MM.1S (cell line): Measurements from ENCODE around the gene GAS2L1.

ENCODE experiments used
- DNase-seq: peaks from one replicate; pipeline ENCODE4 v3.0.0-alpha.2; 2015
- H2AFZ ChIP-seq: fragments of 300-600 bp; sonication (generic); 2 replicates; pipeline ENCODE4 v1.6.0; 2016; ENCODE audit warnings: antibody characterized with exemption, low read length
- H3F3A ChIP-seq: fragments of 300-600 bp; sonication (generic); 2 replicates; pipeline ENCODE4 v1.6.1; 2016; ENCODE audit warnings: mild to moderate bottlenecking, antibody characterized with exemption, low read length, moderate library complexity, mixed read lengths; ENCODE audit not compliant: insufficient read depth
- H3K27ac ChIP-seq: fragments of 300-600 bp; sonication (generic); 2 replicates; pipeline ENCODE4 v1.5.1; 2016; ENCODE audit warnings: mild to moderate bottlenecking, low read length
- H3K27me3 ChIP-seq: fragments of 300-600 bp; sonication (generic); replicated peaks from 2 replicates; pipeline ENCODE4 v1.6.0; 2016; ENCODE audit warnings: low read length; ENCODE audit not compliant: insufficient read depth
- H3K36me3 ChIP-seq: fragments of 300-600 bp; sonication (generic); replicated peaks from 2 replicates; pipeline ENCODE4 v1.6.1; 2016; ENCODE audit warnings: mild to moderate bottlenecking, low read length, mixed read lengths; ENCODE audit not compliant: insufficient read depth
- H3K4me1 ChIP-seq: fragments of 300-600 bp; sonication (generic); 2 replicates; pipeline ENCODE4 v1.6.1; 2016; ENCODE audit warnings: low read length, mixed read lengths
- H3K4me2 ChIP-seq: fragments of 300-600 bp; sonication (generic); 2 replicates; pipeline ENCODE4 v1.6.0; 2016; ENCODE audit warnings: low read depth, low read length
- H3K4me3 ChIP-seq: fragments of 300-600 bp; sonication (generic); 2 replicates; pipeline ENCODE4 v1.5.1; 2016; ENCODE audit warnings: low read length, mixed read lengths
- H3K79me2 ChIP-seq: fragments of 300-600 bp; sonication (generic); 2 replicates; pipeline ENCODE4 v1.6.1; 2016; ENCODE audit warnings: mixed run types, low read length, mixed read lengths
- H3K9ac ChIP-seq: fragments of 300-600 bp; sonication (generic); 2 replicates; pipeline ENCODE4 v1.6.1; 2016; ENCODE audit warnings: low read length, mixed read lengths
- H3K9me2 ChIP-seq: fragments of 300-600 bp; sonication (generic); replicated peaks from 2 replicates; pipeline ENCODE4 v1.6.1; 2016; ENCODE audit warnings: mild to moderate bottlenecking, low read length, mixed read lengths; ENCODE audit not compliant: insufficient read depth
- H3K9me3 ChIP-seq: fragments of 300-600 bp; sonication (generic); replicated peaks from 2 replicates; pipeline ENCODE4 v1.6.1; 2016; ENCODE audit warnings: mild to moderate bottlenecking, low read length, mixed read lengths; ENCODE audit not compliant: insufficient read depth
- H4K20me1 ChIP-seq: fragments of 300-600 bp; sonication (generic); 2 replicates; pipeline ENCODE4 v1.6.1; 2016; ENCODE audit warnings: mild to moderate bottlenecking, low read length, moderate library complexity, mixed read lengths; ENCODE audit not compliant: insufficient read depth
- CTCF ChIP-seq: fragments of 300-600 bp; sonication (generic); IDR thresholded peaks from 2 replicates; pipeline ENCODE4 v1.5.1; 2016; ENCODE audit warnings: antibody characterized with exemption, low read length, mixed read lengths
- EZH2 ChIP-seq: fragments of 300-600 bp; sonication (generic); optimal IDR thresholded peaks from 2 replicates; pipeline ENCODE3; 2017; ENCODE audit warnings: low read depth, mild to moderate bottlenecking, antibody characterized with exemption, low read length, mixed read lengths
- EZH2phosphoT487 ChIP-seq: fragments of 300-600 bp; sonication (generic); IDR thresholded peaks from 2 replicates; pipeline ENCODE4 v1.6.1; 2018; ENCODE audit warnings: antibody characterized with exemption, low read length

The GAS2L1 gene

GRCh38 chr22:29270475-29271271 is 35.8 kb upstream of the GAS2L1 start:
- H4K20me1 ChIP-seq, result peaks cover 67% of the 10 kb centered on the region
- no peak overlapping the region for H3K27ac ChIP-seq
- H3K9ac ChIP-seq, result peak overlapping the region; percentile 100; the same call in 1 of the 2 replicates
- peak overlapping the region; percentile 99 for H3K4me2 ChIP-seq
- H2AFZ ChIP-seq, result no peak overlapping the region
- DNase-seq, result no peak
- H3K9me3 ChIP-seq, result no peaks in the 10 kb centered on the region
- no peaks in the 10 kb centered on the region for H3K9me2 ChIP-seq
- peaks cover 21% of the 10 kb centered on the region for H3K4me1 ChIP-seq
- peaks cover 33% of the 10 kb centered on the region for H3K36me3 ChIP-seq
- peak overlapping the region; percentile 87 for H3K4me3 ChIP-seq
- H3K79me2 ChIP-seq, result peaks cover 98% of the 10 kb centered on the region
- H3K27me3 ChIP-seq, result no peaks in the 10 kb centered on the region
- TF ChIP-seq EZH2, result no peak
- no peak for TF ChIP-seq CTCF
- TF ChIP-seq EZH2phosphoT487, result no peak
- 0 out of 2 replicates have a peak, but pooled peaks cover 8% of the 10 kb centered on the region for H3F3A ChIP-seq

- Histone ChIP-seq H3K4me2 (no peak overlapping the region), H3K4me1 (peaks cover 17% of the 10 kb centered on the region)
Measured at GRCh38 chr22:29272624-29273023, 33.8 kb upstream of the GAS2L1 start.

GRCh38 chr22:29275167-29275566 is 31.3 kb upstream of the GAS2L1 start:
- H4K20me1 ChIP-seq, result peaks cover 94% of the 10 kb centered on the region
- no peak overlapping the region for H3K4me3 ChIP-seq
- H3K36me3 ChIP-seq, result peaks cover 66% of the 10 kb centered on the region
- no peak for TF ChIP-seq EZH2phosphoT487
- no peak for TF ChIP-seq CTCF
- no peak for TF ChIP-seq EZH2
- DNase-seq, result no peak
- peaks cover 99% of the 10 kb centered on the region for H3K79me2 ChIP-seq
- H3K9me2 ChIP-seq, result no peaks in the 10 kb centered on the region
- no peaks in the 10 kb centered on the region for H3K9me3 ChIP-seq
- H3F3A ChIP-seq, result no peaks in the 10 kb centered on the region; the same call in 1 of the 2 replicates
- peaks cover 14% of the 10 kb centered on the region for H3K4me1 ChIP-seq
- no peaks in the 10 kb centered on the region for H3K27me3 ChIP-seq
- H3K9ac ChIP-seq, result no peak overlapping the region
- H3K27ac ChIP-seq, result no peak overlapping the region
- no peak overlapping the region for H3K4me2 ChIP-seq
- H2AFZ ChIP-seq, result no peak overlapping the region

More at GRCh38 chr22:29272624-29273023, 33.8 kb upstream of the GAS2L1 start:
- no peak overlapping the region for H3K4me3 ChIP-seq
- H3K27me3 ChIP-seq, result no peaks in the 10 kb centered on the region
- 0 out of 2 replicates have a peak, but pooled peaks cover 8% of the 10 kb centered on the region for H3F3A ChIP-seq
- no peak overlapping the region for H3K9ac ChIP-seq
- H2AFZ ChIP-seq, result no peak overlapping the region
- H3K9me2 ChIP-seq, result no peaks in the 10 kb centered on the region
- H3K79me2 ChIP-seq, result peaks cover 99% of the 10 kb centered on the region
- H3K27ac ChIP-seq, result no peak overlapping the region
- DNase-seq, result no peak
- H4K20me1 ChIP-seq, result peaks cover 86% of the 10 kb centered on the region
- H3K9me3 ChIP-seq, result no peaks in the 10 kb centered on the region
- peaks cover 50% of the 10 kb centered on the region for H3K36me3 ChIP-seq
- no peak for TF ChIP-seq EZH2
- TF ChIP-seq EZH2phosphoT487, result no peak
- no peak for TF ChIP-seq CTCF
